CD4-positive, alpha-beta T cell (primary cell): ENCODE results near the gene NLRX1. TPM values are rescaled to one million over a fixed set of nuclear protein-coding genes. Genes with fewer than 3 reads are reported as not detected.
"Not testable (repeated sequence)": the region's sequence is repeated elsewhere in the genome, so short reads cannot be mapped to it uniquely, and the experiment has no call there.

Experiments
- ATAC-seq: fragments of 200-7000 bp; cut with Tn5 transposase; one replicate; pipeline ENCODE4 v1.10.0; 2022; ENCODE audit warnings: mild to moderate bottlenecking; ENCODE audit not compliant: poor library complexity
- CTCF ChIA-PET: fragments of 350-600 bp; sonication (Branson Sonifier 250); formaldehyde crosslinking; loops from one replicate; lab custom pipeline; 2021; ENCODE audit warnings: antibody characterized with exemption, inconsistent platforms; lab: Charles Lee
- POLR2A ChIA-PET: fragments of 350-600 bp; sonication (Branson Sonifier 250); formaldehyde crosslinking; loops from one replicate; lab custom pipeline; 2021; ENCODE audit warnings: antibody characterized with exemption, inconsistent platforms; lab: Charles Lee
- DNase-seq, 14 experiments: peaks; one replicate each; pipeline ENCODE4 v3.0.0-alpha.2; 2013 to 2020; ENCODE audit warnings: mixed read lengths in 2 of 14
- H3K27ac ChIP-seq, 2 donors: one replicate each; pipeline versions ENCODE4 v1.5.1 to v1.7.0; 2013; ENCODE audit warnings: low read length in 2 of 2, low read depth in 1 of 2, mild to moderate bottlenecking in 1 of 2
- H3K27me3 ChIP-seq, 2 experiments: 1 replicate in 1 of 2; 2 replicates in 1 of 2; pipeline versions ENCODE4 v1.6.1 to v1.7.0; 2013; ENCODE audit warnings: low read length in 2 of 2, control low read depth in 1 of 2, mild to moderate bottlenecking in 1 of 2, moderate library complexity in 1 of 2; ENCODE audit not compliant: insufficient read depth in 2 of 2, control insufficient read depth in 1 of 2
- H3K36me3 ChIP-seq: one replicate; pipeline ENCODE4 v1.6.1; 2013; ENCODE audit warnings: low read length, control low read depth; ENCODE audit not compliant: insufficient read depth
- H3K4me1 ChIP-seq: one replicate; pipeline ENCODE4 v1.6.1; 2013; ENCODE audit warnings: low read length, control low read depth; ENCODE audit not compliant: insufficient read depth
- H3K4me3 ChIP-seq: one replicate; pipeline ENCODE4 v1.5.1; 2013; ENCODE audit warnings: mild to moderate bottlenecking, low read length, moderate library complexity
- H3K9me3 ChIP-seq, 2 experiments: 1 replicate in 1 of 2; 2 replicates in 1 of 2; pipeline versions ENCODE4 v1.6.1 to v1.7.0; 2013; ENCODE audit warnings: low read length in 2 of 2, mild to moderate bottlenecking in 2 of 2, control low read depth in 1 of 2, moderate library complexity in 1 of 2; ENCODE audit not compliant: control insufficient read depth in 1 of 2, insufficient read depth in 1 of 2
- H3K27ac Mint-ChIP-seq: one replicate; pipeline ENCODE4 v1.8.0; 2020; ENCODE audit warnings: mixed read lengths
- H3K27me3 Mint-ChIP-seq: one replicate; pipeline ENCODE4 v1.8.0; 2021; ENCODE audit warnings: mixed read lengths
- H3K36me3 Mint-ChIP-seq: one replicate; pipeline ENCODE4 v1.8.0; 2021; ENCODE audit warnings: low read depth, mixed read lengths
- H3K4me1 Mint-ChIP-seq: one replicate; pipeline ENCODE4 v1.8.0; 2021; ENCODE audit warnings: low read depth, mixed read lengths
- H3K4me3 Mint-ChIP-seq: one replicate; pipeline ENCODE4 v1.8.0; 2020; ENCODE audit warnings: mild to moderate bottlenecking, mixed read lengths
- H3K9me3 Mint-ChIP-seq: one replicate; pipeline ENCODE4 v1.8.0; 2020; ENCODE audit warnings: mixed read lengths
- CTCF ChIP-seq: fragments of 200-600 bp; IDR thresholded peaks from one replicate; pipeline ENCODE4 v1.8.0; 2022; ENCODE audit warnings: antibody characterized with exemption, mild to moderate bottlenecking
- intact Hi-C, 2 experiments: fragments of 100-400 bp; cut with DNase I in 1 of 2; cut with micrococcal nuclease in 1 of 2; formaldehyde crosslinking; loops; one replicate each; pipeline versions ENCODE4 v1.15.1 to v1.9.0; 2023 to 2025; cut with DNase I, micrococcal nuclease
- total RNA-seq, 174 experiments: library from RNA in 2 of 174; stranded (reverse) in 2 of 174; gene quantifications; one replicate each; pipeline ENCODE4 v1.2.3 and lab custom pipeline; 2021 to 2026

NLRX1 gene
- total RNA-seq, 2 experiments from 2014 or later = 4.2 to 5.4 TPM

GRCh38 chr11:119188887-119189286 lies 20.4 kb downstream of the NLRX1 start:
- Histone ChIP-seq H3K9me3 (no peaks in the 10 kb centered on the region), H3K4me1 (no peaks in the 10 kb centered on the region), H3K27me3 (no peaks in the 10 kb centered on the region), H3K4me3 (no peak overlapping the region), H3K27ac (no peak overlapping the region), H3K36me3 (no peaks in the 10 kb centered on the region)
- H3K4me1 Mint-ChIP-seq = no peaks in the 10 kb centered on the region
- H3K9me3 Mint-ChIP-seq = no peaks in the 10 kb centered on the region
- ChIA-PET POLR2A (no interaction called here), CTCF (no interaction called here)
- H3K27ac Mint-ChIP-seq = no peak overlapping the region
- TF ChIP-seq CTCF = no peak
- ATAC-seq = no peak
- intact Hi-C loops = no loop called here
- DNase-seq = no peak
- H3K27me3 Mint-ChIP-seq = no peaks in the 10 kb centered on the region
- peaks cover under 1% of the 10 kb centered on the region for H3K36me3 Mint-ChIP-seq
- no peak overlapping the region for H3K4me3 Mint-ChIP-seq

GRCh38 chr11:119189393-119189792 lies 20.9 kb downstream of the NLRX1 start:
- ATAC-seq = no peak
- Histone ChIP-seq H3K4me1 (no peaks in the 10 kb centered on the region), H3K36me3 (no peaks in the 10 kb centered on the region), H3K9me3 (no peaks in the 10 kb centered on the region), H3K27ac (no peak overlapping the region), H3K27me3 (no peaks in the 10 kb centered on the region), H3K4me3 (no peak overlapping the region)
- POLR2A ChIA-PET = no interaction called here
- Mint-ChIP-seq H3K27me3 (no peaks in the 10 kb centered on the region), H3K9me3 (no peaks in the 10 kb centered on the region), H3K27ac (no peak overlapping the region), H3K4me1 (no peaks in the 10 kb centered on the region), H3K4me3 (no peak overlapping the region), H3K36me3 (no peaks in the 10 kb centered on the region)
- TF ChIP-seq CTCF = no peak
- intact Hi-C loops = no loop called here
- no peak for DNase-seq
- CTCF ChIA-PET = no interaction called here

- Histone ChIP-seq H3K27me3 (no peaks in the 10 kb centered on the region), H3K4me3 (no peak overlapping the region), H3K9me3 (no peaks in the 10 kb centered on the region), H3K27ac (no peak overlapping the region), H3K36me3 (no peaks in the 10 kb centered on the region), H3K4me1 (no peaks in the 10 kb centered on the region)
- Mint-ChIP-seq H3K27ac (no peak overlapping the region), H3K27me3 (no peaks in the 10 kb centered on the region), H3K4me3 (no peak overlapping the region), H3K9me3 (no peaks in the 10 kb centered on the region), H3K4me1 (no peaks in the 10 kb centered on the region), H3K36me3 (no peaks in the 10 kb centered on the region)
- CTCF ChIA-PET = no interaction called here
- DNase-seq (no peak), ATAC-seq (no peak)
- no peak for TF ChIP-seq CTCF
- intact Hi-C loops = loop anchor here in 1 of 2 experiments (10.0 kb wide), 1 partner anchor 86 kb away; the partner anchor contains the start of genes C2CD2L and DPAGT1
- POLR2A ChIA-PET = no interaction called here
Measured at GRCh38 chr11:119190531-119190930, 22.0 kb downstream of the NLRX1 start.

- H3K27ac Mint-ChIP-seq, H3K36me3 Mint-ChIP-seq, CTCF ChIA-PET, ATAC-seq, DNase-seq, H3K4me3 ChIP-seq, H3K4me3 Mint-ChIP-seq, H3K4me1 Mint-ChIP-seq, H3K36me3 ChIP-seq, H3K4me1 ChIP-seq, H3K27me3 ChIP-seq, POLR2A ChIA-PET, H3K9me3 Mint-ChIP-seq, H3K9me3 ChIP-seq, H3K27ac ChIP-seq, H3K27me3 Mint-ChIP-seq: not testable (repeated sequence)
- intact Hi-C loops = loop anchor here in 1 of 2 experiments (10.0 kb wide), 1 partner anchor 86 kb away; the partner anchor contains the start of genes C2CD2L and DPAGT1
Measured at GRCh38 chr11:119191265-119191664, 22.7 kb downstream of the NLRX1 start.
